Coronary artery (tissue), 2 donors: ENCODE measurements around the gene RALGAPA2.
"Not testable (repeated sequence)": the region's sequence is repeated elsewhere in the genome, so short reads cannot be mapped to it uniquely, and the experiment has no call there.

ENCODE experiments used
- DNase-seq: peaks from one replicate; pipeline ENCODE4 v3.0.0-alpha.2; 2017; ENCODE audit warnings: low spot score
- H3K27ac ChIP-seq, 2 donors: fragments of 200-600 bp; sonication (generic); one replicate each; pipeline ENCODE4 v1.5.1; 2016 to 2019
- H3K4me3 ChIP-seq: fragments of 200-600 bp; sonication (generic); 2 replicates; pipeline ENCODE4 v1.5.1; 2016; ENCODE audit warnings: mild to moderate bottlenecking, moderate library complexity
- TF ChIP-seq, protein P1 (sequence below): fragments of 200-600 bp; sonication (generic); IDR thresholded peaks from one replicate; pipeline ENCODE4 v1.5.1; 2019; ENCODE audit warnings: antibody characterized with exemption

Gene RALGAPA2

DNA sequence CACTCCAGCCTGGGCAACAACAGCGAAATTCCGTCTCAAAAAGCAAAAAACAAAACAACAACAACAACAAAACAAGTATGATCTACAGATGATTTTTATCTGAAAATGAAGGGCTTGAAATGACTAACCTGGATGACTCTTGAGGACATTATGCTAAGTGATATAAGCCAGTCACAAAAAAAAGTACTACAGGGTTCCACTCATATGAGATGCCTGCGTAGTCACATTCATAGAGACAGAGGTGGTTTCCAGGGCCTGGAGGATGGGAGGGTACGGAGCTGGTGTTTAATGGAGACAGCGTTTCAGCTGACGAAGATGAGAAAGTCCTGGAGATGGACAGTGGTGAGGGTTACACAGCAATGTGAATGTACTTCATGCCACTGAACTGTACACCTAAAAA is 352.8 kb downstream of the RALGAPA2 start:
- no peak overlapping the region for H3K27ac ChIP-seq
- H3K4me3 ChIP-seq = no peak overlapping the region
- DNase-seq = no peak
- TF ChIP-seq, protein P1, sequence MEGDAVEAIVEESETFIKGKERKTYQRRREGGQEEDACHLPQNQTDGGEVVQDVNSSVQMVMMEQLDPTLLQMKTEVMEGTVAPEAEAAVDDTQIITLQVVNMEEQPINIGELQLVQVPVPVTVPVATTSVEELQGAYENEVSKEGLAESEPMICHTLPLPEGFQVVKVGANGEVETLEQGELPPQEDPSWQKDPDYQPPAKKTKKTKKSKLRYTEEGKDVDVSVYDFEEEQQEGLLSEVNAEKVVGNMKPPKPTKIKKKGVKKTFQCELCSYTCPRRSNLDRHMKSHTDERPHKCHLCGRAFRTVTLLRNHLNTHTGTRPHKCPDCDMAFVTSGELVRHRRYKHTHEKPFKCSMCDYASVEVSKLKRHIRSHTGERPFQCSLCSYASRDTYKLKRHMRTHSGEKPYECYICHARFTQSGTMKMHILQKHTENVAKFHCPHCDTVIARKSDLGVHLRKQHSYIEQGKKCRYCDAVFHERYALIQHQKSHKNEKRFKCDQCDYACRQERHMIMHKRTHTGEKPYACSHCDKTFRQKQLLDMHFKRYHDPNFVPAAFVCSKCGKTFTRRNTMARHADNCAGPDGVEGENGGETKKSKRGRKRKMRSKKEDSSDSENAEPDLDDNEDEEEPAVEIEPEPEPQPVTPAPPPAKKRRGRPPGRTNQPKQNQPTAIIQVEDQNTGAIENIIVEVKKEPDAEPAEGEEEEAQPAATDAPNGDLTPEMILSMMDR = no peak

DNA sequence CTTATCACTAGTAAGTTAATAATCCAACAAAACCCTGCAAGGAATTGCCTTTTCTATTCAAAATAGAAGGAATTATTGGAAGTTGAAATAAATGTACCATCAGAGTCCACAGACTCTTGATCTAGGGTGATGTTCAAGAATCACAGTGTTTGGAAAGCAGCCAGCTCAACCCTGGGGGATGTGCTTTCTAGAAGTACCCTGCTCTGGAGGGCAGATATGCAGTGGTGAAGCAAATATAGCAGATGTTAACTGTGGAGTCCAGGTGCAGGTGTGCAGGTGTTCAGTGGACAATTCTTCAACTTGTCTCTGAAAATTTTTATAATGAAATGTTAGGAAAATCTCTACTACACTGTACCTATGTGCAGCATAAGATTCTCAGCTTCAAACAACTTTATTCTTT is 353.6 kb downstream of the RALGAPA2 start:
- no peak overlapping the region for H3K27ac ChIP-seq
- TF ChIP-seq, protein P1 = no peak

DNA sequence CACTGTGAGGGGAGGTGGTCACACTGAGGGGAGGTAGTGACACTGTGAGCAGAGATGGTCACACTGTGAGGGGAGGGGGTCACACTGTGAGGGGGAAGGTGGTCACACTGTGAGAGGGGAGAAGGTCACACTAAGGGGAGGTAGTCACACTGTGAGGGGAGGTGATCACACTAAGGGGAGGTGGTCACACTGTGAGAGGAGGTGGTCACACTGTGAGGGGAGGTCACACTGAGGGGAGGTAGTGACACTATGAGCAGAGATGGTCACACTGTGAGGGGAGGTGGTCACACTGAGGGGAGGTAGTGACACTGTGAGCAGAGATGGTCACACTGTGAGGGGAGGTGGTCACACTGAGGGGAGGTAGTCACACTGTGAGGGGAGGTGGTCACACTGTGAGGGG is 356.9 kb downstream of the RALGAPA2 start:
- H3K27ac ChIP-seq, DNase-seq, H3K4me3 ChIP-seq: not testable (repeated sequence)

More for the DNA sequence above, 353.6 kb downstream of the RALGAPA2 start:
- DNase-seq = no peak
- no peak overlapping the region for H3K4me3 ChIP-seq

DNA sequence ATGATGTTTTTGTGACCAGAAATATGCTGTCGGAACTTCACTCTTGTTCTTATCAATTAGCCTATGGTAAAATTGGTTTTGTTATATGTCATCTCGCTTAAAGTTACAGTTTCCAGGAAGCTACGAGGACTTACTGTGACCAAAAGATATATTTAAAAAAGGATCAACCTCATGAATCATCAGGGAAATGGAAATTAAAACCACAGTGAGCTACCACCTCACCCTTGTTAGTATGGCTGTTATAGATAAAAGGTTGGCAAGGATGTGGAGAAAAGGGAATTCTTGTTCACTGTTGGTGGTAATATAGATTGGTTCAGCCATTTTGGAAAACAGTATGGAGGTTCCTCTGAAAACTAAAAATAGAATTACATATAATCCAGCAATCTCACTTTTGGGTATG is 358.9 kb downstream of the RALGAPA2 start:
- no peak for DNase-seq
- no peak overlapping the region for H3K4me3 ChIP-seq
- TF ChIP-seq, protein P1 = no peak
- H3K27ac ChIP-seq = no peak overlapping the region

DNA sequence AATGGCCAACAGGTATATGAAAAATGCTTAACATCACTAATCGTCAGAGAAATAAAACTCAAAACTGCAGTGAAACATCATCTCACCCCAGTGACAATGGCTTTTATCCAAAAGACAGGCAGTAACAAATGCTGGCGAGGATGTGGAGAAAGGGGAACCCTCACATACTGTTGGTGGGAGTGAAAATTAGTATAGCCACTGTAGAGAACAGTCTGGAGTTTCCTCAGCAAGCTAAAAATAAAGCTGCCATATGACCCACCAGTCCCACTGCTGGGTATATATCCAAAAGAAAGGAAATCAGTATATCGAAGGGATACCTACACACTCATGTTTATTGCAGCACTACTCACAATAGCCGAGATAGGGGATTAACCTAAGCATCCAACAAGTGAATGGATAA is 368.0 kb downstream of the RALGAPA2 start:
- Histone ChIP-seq H3K27ac (no peak overlapping the region), H3K4me3 (no peak overlapping the region)
- TF ChIP-seq, protein P1 = no peak
- no peak for DNase-seq

DNA sequence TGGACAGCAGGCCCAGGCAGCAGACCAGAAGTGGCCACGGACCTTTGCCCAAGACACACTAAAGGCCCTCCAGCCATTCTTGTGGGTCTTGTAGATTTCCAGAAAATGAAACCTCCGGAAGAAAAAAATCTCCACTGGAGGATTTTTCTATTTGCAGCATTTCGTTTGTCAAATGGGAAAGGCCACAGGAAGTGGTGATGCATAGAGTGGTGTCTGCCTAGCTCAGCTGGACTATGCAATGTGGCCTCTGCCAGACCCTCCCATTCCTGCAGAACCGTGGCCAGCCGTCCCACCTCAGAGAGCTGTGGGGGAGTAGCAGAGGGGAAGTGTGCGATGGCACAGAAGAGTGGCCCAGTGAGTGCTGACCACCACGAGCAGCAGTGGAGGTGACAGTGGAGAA is 368.5 kb downstream of the RALGAPA2 start:
- no peak overlapping the region for H3K4me3 ChIP-seq
- TF ChIP-seq, protein P1 = no peak
- DNase-seq = no peak
- H3K27ac ChIP-seq = no peak overlapping the region
